GM19193 (cell line): Measurements from ENCODE around the gene INHBB.

ENCODE experiments used
- POLR2A ChIP-seq: IDR thresholded peaks from 4 replicates; pipeline ENCODE4 v1.6.1; 2011; ENCODE audit not compliant: insufficient read depth, insufficient read length; ENCODE audit errors: extremely low read depth

Gene INHBB

DNA sequence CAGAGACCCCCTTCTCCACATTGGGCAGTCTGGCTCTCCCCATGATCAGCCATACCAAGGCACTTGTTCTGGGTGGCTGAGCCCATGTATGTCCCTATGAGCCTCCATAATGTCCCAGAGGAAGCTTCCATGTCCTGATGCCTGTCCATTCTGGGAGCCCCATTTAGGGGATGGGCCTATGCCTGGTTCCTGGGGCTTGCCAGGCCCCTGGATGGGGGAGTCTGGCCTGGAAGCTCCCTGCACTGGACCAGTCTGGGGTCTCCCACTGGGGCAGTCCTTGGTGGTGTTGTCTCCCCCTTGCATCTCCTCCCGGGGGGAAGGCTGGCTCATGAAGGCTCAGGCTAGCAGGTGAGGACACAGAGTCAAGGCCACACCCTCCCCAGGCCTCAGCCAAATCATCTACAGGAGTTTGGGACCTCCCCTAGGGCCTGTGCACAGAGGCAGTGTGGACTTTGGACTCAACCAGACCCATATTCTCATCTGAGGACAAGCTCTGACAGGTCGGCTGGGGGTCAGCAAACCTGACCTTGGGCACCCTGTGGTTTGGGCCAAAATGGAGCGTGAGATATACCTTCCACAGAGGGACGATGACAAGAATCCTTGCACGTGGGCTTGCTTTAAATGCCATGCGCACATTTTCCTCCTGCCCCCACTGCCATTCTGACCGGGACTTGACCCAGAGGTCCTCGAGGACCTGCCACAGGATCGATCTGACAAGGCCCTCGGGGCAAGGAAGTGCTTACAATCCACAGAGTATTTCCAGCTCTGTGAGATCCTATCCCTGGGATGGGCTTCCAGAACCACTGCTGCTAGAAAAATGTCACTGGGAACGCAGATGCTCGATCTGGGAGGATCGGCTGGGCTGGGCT lies 38.8 kb downstream of the INHBB start:
- no peak for TF ChIP-seq POLR2A

DNA sequence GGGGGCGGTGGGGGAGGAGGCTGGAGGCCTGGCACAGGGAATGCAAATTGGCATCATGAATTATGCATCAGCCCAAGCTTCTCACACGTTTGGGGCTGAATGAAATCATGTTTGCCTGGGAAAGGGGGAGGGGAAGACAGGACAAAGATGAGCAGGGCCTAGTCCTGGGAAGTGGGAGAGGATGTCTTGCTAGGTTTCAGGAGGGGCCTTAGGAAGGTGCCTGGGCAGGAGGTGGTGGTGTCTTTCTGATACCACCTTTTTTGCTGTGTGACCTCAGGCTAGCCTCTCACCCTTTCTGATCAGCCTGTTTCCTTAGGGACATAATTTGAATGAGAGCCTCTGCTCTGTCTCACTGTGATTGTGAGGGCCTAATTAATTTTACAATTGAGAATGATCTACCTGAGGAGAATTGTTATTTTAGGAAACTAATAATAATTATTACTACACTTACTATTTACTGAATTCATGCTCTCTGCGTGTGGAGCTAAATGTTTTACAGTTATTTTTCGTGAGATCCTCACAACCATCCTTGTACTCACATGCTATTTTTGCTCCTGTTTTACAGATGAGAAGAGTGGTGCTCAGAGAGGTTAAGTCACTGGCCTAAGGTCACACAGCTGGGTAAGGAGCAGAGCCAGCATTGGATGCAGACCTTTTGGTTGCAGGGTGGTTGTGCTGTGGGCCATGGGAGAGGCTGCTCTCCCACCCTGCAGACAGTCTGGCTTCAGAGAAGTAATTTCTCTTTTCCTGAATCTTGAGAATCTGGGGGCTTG lies 39.6 kb downstream of the INHBB start:
- TF ChIP-seq POLR2A, result no peak

GRCh38 chr2:120388222-120389035 lies 42.5 kb downstream of the INHBB start:
- TF ChIP-seq POLR2A, result no peak

DNA sequence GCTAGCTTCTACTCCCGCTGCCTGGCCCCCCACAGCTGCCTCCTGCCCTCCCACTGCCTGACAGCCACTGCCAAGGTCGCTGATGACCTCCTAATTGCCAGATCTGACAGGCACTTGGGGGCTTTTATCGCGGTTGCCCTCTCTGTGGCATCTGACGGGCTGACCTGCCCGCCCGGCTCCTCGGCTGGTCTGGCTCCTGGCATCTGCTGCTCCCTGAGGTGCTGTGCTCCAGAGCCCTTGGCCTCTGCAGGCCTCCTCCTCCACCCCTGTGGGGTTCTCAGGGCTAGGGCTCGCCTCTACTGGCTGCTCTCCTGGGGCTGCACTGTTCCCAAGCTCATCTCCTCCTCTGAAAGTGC lies 43.1 kb downstream of the INHBB start:
- TF ChIP-seq POLR2A, result no peak

GRCh38 chr2:120390381-120391055 lies 44.6 kb downstream of the INHBB start:
- no peak for TF ChIP-seq POLR2A

DNA sequence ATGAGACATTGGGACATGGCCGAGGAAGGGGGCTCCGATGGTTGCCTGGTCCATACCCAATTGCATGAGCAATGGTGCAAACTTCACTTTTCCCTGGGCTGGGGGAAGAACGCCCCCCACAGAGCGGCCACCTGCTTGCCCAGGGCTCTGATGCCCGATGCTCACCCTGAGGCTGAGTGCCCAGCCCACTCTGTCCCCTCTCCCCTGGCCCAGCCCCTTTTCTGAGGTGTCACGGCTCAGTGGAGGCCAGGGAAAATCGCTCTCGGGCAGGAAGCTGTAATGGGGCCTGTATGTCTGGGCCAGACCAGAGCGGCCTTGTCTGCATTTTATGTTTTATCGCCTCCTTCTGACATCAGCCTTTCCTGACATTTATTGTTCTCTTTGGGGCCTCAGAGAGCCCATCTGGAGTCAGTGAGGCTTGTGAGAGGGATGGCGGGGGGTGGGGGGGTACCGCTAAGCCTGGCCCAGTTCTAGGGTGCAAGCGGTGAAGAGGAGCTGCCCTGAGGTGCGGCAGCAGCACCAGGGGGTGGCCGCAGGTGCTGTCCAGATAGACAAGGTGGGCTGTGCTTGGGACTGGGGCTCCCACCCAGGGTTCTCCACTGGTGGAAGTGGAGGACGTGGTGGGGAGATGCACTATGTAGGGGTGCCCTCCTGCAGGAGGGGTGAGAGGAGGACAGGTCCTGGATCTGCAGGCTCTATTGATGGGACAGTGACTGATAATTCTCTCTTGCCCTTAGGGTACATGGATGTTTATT lies 46.2 kb downstream of the INHBB start:
- TF ChIP-seq POLR2A, result no peak

GRCh38 chr2:120392923-120393322 lies 47.0 kb downstream of the INHBB start:
- TF ChIP-seq POLR2A, result no peak

DNA sequence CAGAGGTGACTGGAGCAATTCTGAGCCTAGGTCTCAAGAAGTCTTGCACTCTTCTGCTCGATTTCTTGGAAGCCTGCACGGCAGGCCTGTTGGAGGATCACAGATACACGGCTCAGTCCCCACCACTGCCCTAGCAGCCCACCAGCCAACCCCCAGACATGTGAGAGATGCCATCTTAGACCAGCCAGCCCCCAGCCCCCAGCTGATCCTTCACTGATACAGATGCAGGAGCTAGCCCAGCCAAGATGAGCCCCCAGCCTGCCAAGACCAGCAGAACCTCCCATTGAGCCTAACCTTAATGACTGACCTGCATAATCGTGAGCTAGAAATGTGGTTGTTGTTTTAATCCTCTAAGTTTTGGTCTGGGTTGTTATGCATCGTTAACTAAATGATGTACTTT lies 47.5 kb downstream of the INHBB start:
- TF ChIP-seq POLR2A, result no peak

DNA sequence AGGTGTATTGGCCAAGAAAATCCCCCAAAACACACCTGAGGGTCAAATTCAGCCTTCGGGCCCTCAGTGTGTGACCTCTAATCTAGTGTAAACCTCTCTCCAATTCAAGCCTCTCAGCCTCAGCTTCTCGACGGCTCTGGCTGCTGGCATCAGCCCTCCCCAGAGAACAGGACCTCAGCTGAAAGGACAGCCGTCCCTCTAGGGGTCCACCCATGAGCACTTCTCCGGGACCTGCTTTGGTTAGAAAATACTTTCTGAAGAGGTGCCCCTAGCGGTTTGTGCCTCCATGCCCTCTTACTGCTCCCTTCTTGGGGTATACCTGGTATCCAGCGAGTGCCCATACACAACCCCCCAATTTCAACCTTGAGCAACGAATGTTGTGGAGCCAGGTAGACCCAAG lies 48.8 kb downstream of the INHBB start:
- no peak for TF ChIP-seq POLR2A

GRCh38 chr2:120395221-120396012 lies 49.5 kb downstream of the INHBB start:
- no peak for TF ChIP-seq POLR2A

GRCh38 chr2:120396013-120396860 lies 50.3 kb downstream of the INHBB start:
- TF ChIP-seq POLR2A, result no peak
